DOHH2 (cell line): ENCODE measurements around the gene HIVEP2.

ENCODE experiments used
- H3F3A ChIP-seq: fragments of 200-600 bp; sonication (generic), shearing (Covaris generic); 2 replicates; pipeline ENCODE4 v1.6.0; 2016; ENCODE audit warnings: antibody characterized with exemption, mild to moderate bottlenecking; ENCODE audit not compliant: control insufficient read depth, insufficient read depth
- H3K27ac ChIP-seq: fragments of 200-600 bp; sonication (generic); 2 replicates; pipeline ENCODE4 v1.5.1; 2014; ENCODE audit warnings: low read depth, mild to moderate bottlenecking, low read length, moderate library complexity
- H3K27me3 ChIP-seq: fragments of 200-600 bp; sonication (generic); 2 replicates; pipeline ENCODE4 v1.6.1; 2014; ENCODE audit warnings: mild to moderate bottlenecking, low read length, mixed read lengths; ENCODE audit not compliant: control insufficient read depth
- H3K36me3 ChIP-seq: fragments of 200-600 bp; sonication (generic); 2 replicates; pipeline ENCODE4 v1.6.1; 2014; ENCODE audit warnings: mild to moderate bottlenecking, low read length, moderate library complexity, mixed read lengths; ENCODE audit not compliant: control insufficient read depth
- H3K4me1 ChIP-seq: fragments of 200-600 bp; sonication (generic); 2 replicates; pipeline ENCODE4 v1.6.1; 2014; ENCODE audit warnings: mild to moderate bottlenecking, low read length, mixed read lengths; ENCODE audit not compliant: control insufficient read depth
- H3K4me2 ChIP-seq: fragments of 200-600 bp; sonication (generic); 2 replicates; pipeline ENCODE4 v1.6.0; 2014; ENCODE audit warnings: mild to moderate bottlenecking, low read length, moderate library complexity
- H3K4me3 ChIP-seq: fragments of 200-600 bp; sonication (generic); 2 replicates; pipeline ENCODE4 v1.5.1; 2014; ENCODE audit warnings: mild to moderate bottlenecking, low read length, mixed read lengths
- H3K79me2 ChIP-seq: fragments of 200-600 bp; sonication (generic); 2 replicates; pipeline ENCODE4 v1.6.1; 2014; ENCODE audit warnings: mild to moderate bottlenecking, low read length, mixed read lengths; ENCODE audit not compliant: control insufficient read depth
- H3K9me2 ChIP-seq: fragments of 200-600 bp; sonication (generic); replicated peaks from 2 replicates; pipeline ENCODE4 v1.6.1; 2014; ENCODE audit warnings: mild to moderate bottlenecking, low read length, mixed read lengths; ENCODE audit not compliant: control insufficient read depth
- H3K9me3 ChIP-seq: fragments of 200-600 bp; sonication (generic); 2 replicates; pipeline ENCODE4 v1.6.1; 2014; ENCODE audit warnings: antibody characterized with exemption, low read length, mixed read lengths; ENCODE audit not compliant: control insufficient read depth, insufficient read depth
- H4K20me1 ChIP-seq: fragments of 200-600 bp; sonication (generic); 2 replicates; pipeline ENCODE4 v1.6.0; 2014; ENCODE audit warnings: low read depth, mild to moderate bottlenecking, antibody characterized with exemption, low read length, moderate library complexity; ENCODE audit not compliant: control insufficient read depth, insufficient read depth
- EZH2phosphoT487 ChIP-seq: fragments of 200-600 bp; sonication (generic); IDR thresholded peaks from 2 replicates; pipeline ENCODE4 v1.6.1; 2017; ENCODE audit warnings: borderline replicate concordance, mild to moderate bottlenecking, antibody characterized with exemption, low read length, moderate library complexity, mixed read lengths
- TF ChIP-seq, protein P1 (sequence below): fragments of 200-600 bp; sonication (generic); IDR thresholded peaks from one replicate; pipeline ENCODE4 v1.5.1; 2014; ENCODE audit warnings: antibody characterized with exemption, mild to moderate bottlenecking, low read depth, low read length; ENCODE audit not compliant: poor library complexity, severe bottlenecking

HIVEP2 gene

DNA sequence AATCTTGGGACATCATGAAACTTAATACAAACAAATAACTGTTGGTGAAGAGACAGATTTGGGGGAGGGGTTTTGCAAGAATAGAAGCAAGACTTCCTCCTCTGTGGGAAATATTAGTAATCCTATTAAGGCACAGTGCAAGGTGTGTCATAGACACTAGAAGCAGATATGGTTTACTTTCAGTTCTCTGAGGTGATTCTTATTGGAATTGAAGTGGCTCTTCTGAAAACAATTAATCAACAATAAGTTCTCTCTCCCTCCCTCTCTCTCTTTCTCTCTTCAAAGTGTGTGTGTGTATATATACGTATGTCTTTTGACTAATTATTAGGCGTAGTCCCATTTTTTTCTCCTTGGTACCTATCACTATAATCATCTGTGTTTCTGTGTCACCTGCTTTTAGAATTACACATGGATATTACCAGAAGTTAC, 99.8 kb downstream of the HIVEP2 start:
- H4K20me1 ChIP-seq = no peaks in the 10 kb centered on the region
- no peak for TF ChIP-seq EZH2phosphoT487
- TF ChIP-seq, protein P1, sequence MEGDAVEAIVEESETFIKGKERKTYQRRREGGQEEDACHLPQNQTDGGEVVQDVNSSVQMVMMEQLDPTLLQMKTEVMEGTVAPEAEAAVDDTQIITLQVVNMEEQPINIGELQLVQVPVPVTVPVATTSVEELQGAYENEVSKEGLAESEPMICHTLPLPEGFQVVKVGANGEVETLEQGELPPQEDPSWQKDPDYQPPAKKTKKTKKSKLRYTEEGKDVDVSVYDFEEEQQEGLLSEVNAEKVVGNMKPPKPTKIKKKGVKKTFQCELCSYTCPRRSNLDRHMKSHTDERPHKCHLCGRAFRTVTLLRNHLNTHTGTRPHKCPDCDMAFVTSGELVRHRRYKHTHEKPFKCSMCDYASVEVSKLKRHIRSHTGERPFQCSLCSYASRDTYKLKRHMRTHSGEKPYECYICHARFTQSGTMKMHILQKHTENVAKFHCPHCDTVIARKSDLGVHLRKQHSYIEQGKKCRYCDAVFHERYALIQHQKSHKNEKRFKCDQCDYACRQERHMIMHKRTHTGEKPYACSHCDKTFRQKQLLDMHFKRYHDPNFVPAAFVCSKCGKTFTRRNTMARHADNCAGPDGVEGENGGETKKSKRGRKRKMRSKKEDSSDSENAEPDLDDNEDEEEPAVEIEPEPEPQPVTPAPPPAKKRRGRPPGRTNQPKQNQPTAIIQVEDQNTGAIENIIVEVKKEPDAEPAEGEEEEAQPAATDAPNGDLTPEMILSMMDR = no peak
- peak overlapping the region; percentile 96 for H3K4me2 ChIP-seq
- H3K79me2 ChIP-seq = peaks cover 59% of the 10 kb centered on the region
- H3K4me1 ChIP-seq = peaks cover 90% of the 10 kb centered on the region
- H3K36me3 ChIP-seq = 0 out of 2 replicates have a peak, but pooled peaks cover 4% of the 10 kb centered on the region
- peaks cover 2% of the 10 kb centered on the region for H3F3A ChIP-seq
- peak overlapping the region; percentile 69 for H3K4me3 ChIP-seq
- peak overlapping the region; percentile 59 for H3K27ac ChIP-seq
- no peaks in the 10 kb centered on the region for H3K9me3 ChIP-seq
- no peaks in the 10 kb centered on the region for H3K27me3 ChIP-seq
- no peaks in the 10 kb centered on the region for H3K9me2 ChIP-seq

DNA sequence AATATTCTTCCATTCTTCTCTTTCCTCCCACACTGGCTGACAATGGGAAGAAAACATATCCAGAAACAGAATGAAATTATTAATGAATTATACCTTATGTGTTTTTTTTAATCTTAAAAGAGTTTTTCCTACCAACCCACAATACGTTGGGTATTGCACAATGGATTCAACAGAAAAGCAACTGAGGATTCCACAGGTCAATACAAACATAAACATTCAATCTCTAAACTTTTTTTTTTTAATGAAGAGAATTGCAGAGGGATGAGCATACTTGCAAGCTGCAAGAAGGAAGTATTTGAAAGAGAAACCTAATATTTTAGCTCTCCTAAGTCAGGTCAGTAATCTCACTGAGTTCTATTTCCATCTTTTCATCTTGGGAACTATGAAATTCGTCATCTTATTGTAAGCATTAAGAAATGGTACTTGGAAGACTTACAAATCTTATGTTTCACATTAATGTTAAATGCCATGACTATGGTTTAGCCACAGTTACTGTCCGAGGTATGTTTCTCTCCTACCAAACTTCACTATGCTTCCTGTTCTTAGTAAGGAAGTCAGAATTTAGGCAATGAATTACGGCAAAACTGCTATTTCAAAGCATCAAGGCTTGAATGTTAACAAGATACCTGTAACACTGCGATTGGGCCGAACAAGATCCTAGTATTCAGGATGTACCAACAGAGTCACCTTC, 100.8 kb downstream of the HIVEP2 start:
- peaks cover 62% of the 10 kb centered on the region for H3K79me2 ChIP-seq
- peak overlapping the region; percentile 59 for H3K27ac ChIP-seq
- H3K36me3 ChIP-seq = 0 out of 2 replicates have a peak, but pooled peaks cover 4% of the 10 kb centered on the region
- no peaks in the 10 kb centered on the region for H3K27me3 ChIP-seq
- no peaks in the 10 kb centered on the region for H4K20me1 ChIP-seq
- no peaks in the 10 kb centered on the region for H3K9me3 ChIP-seq
- TF ChIP-seq, protein P1 = no peak
- TF ChIP-seq EZH2phosphoT487 = no peak
- peaks cover 2% of the 10 kb centered on the region for H3F3A ChIP-seq
- peak overlapping the region; percentile 96 for H3K4me2 ChIP-seq
- H3K4me3 ChIP-seq = peak overlapping the region; percentile 69
- no peaks in the 10 kb centered on the region for H3K9me2 ChIP-seq
- H3K4me1 ChIP-seq = peaks cover 89% of the 10 kb centered on the region

DNA sequence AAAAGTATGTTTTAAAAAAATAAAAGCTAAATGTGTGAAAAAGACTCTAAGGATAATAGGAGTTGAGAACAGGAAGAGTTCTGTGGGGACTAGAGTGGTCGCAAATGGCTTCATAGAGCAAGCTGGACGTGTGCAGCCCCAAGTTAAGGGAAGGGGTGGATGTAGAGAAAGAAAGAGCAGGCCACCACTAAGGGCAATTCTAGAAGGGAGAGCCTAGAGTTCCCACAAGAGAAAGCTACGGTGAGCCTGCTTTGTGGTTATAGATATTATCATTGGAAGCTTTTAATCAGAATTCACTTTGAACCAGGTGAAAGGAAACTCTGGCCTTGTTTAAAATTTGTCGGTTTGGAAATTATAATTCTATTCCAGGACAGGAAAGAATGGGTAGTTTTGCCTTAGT, 101.6 kb downstream of the HIVEP2 start:
- peak overlapping the region; percentile 63 for H3K4me3 ChIP-seq
- H3K79me2 ChIP-seq = peaks cover 66% of the 10 kb centered on the region
- H3F3A ChIP-seq = peaks cover 2% of the 10 kb centered on the region
- no peaks in the 10 kb centered on the region for H4K20me1 ChIP-seq
- H3K4me2 ChIP-seq = peak overlapping the region; percentile 96
- H3K36me3 ChIP-seq = 0 out of 2 replicates have a peak, but pooled peaks cover 4% of the 10 kb centered on the region
- no peaks in the 10 kb centered on the region for H3K27me3 ChIP-seq
- no peaks in the 10 kb centered on the region for H3K9me3 ChIP-seq
- H3K4me1 ChIP-seq = peaks cover 87% of the 10 kb centered on the region
- no peaks in the 10 kb centered on the region for H3K9me2 ChIP-seq
- peak overlapping the region; percentile 44 for H3K27ac ChIP-seq
- TF ChIP-seq, protein P1 = no peak
- TF ChIP-seq EZH2phosphoT487 = no peak
